HEK293 (cell line): ENCODE measurements around the gene RPS21.

Experiments used
- ZBTB1 ChIP-seq: fragments of 450-650 bp; formaldehyde crosslinking; IDR thresholded peaks from 2 replicates; pipeline ENCODE4 v1.5.1; 2016; ENCODE audit warnings: missing biosample characterization, missing genetic modification characterization
- ZBTB11 ChIP-seq: fragments of 450-650 bp; formaldehyde crosslinking; conservative IDR thresholded peaks from 2 replicates; pipeline ENCODE4 v1.5.1; 2016; ENCODE audit warnings: low read depth, missing biosample characterization, missing genetic modification characterization
- ZBTB44 ChIP-seq: fragments of 450-650 bp; IDR thresholded peaks from 2 replicates; pipeline ENCODE4 v1.5.1; 2018; ENCODE audit warnings: missing biosample characterization, mild to moderate bottlenecking, missing genetic modification characterization
- ZNF24 ChIP-seq: fragments of 450-650 bp; formaldehyde crosslinking; IDR thresholded peaks from 2 replicates; pipeline ENCODE4 v1.5.1; 2016; ENCODE audit warnings: missing biosample characterization, missing genetic modification characterization
- ZNF48 ChIP-seq: fragments of 450-650 bp; formaldehyde crosslinking; IDR thresholded peaks from 2 replicates; pipeline ENCODE4 v1.5.1; 2016; ENCODE audit warnings: missing biosample characterization, missing genetic modification characterization
- ZNF654 ChIP-seq: fragments of 450-650 bp; formaldehyde crosslinking; IDR thresholded peaks from 2 replicates; pipeline ENCODE4 v1.5.1; 2016; ENCODE audit warnings: low read depth, missing biosample characterization, missing genetic modification characterization
- TF ChIP-seq, protein P1 (sequence below): fragments of 450-650 bp; formaldehyde crosslinking; IDR thresholded peaks from 2 replicates; pipeline ENCODE4 v1.5.1; 2016; ENCODE audit warnings: missing biosample characterization, missing genetic modification characterization

GRCh38 chr20:62405108-62405980 lies 18.4 kb downstream of the RPS21 start:
- TF ChIP-seq ZBTB1 (no peak), ZNF654 (peak; percentile 12; the same call in 1 of the 2 replicates), ZNF48 (tag by site-specific recombination) (no peak), ZNF24 (tag by site-specific recombination) (no peak), ZBTB44 (tag by site-specific recombination) (no peak), ZBTB11 (tag by site-specific recombination) (no peak)
- TF ChIP-seq, protein P1, sequence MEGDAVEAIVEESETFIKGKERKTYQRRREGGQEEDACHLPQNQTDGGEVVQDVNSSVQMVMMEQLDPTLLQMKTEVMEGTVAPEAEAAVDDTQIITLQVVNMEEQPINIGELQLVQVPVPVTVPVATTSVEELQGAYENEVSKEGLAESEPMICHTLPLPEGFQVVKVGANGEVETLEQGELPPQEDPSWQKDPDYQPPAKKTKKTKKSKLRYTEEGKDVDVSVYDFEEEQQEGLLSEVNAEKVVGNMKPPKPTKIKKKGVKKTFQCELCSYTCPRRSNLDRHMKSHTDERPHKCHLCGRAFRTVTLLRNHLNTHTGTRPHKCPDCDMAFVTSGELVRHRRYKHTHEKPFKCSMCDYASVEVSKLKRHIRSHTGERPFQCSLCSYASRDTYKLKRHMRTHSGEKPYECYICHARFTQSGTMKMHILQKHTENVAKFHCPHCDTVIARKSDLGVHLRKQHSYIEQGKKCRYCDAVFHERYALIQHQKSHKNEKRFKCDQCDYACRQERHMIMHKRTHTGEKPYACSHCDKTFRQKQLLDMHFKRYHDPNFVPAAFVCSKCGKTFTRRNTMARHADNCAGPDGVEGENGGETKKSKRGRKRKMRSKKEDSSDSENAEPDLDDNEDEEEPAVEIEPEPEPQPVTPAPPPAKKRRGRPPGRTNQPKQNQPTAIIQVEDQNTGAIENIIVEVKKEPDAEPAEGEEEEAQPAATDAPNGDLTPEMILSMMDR: peak; percentile 63
